ENCODE measurements around the gene LRRC23.

GRCh38 chr12:6952121-6952862 lies 47.7 kb downstream of the LRRC23 start:
- TF ChIP-seq CTCF (IDR thresholded peaks at IDR 0.05) (no peak), POLR2A (IDR thresholded peaks at IDR 0.05) (no peak)
